ENCODE results near the gene P2RY6.

DNA sequence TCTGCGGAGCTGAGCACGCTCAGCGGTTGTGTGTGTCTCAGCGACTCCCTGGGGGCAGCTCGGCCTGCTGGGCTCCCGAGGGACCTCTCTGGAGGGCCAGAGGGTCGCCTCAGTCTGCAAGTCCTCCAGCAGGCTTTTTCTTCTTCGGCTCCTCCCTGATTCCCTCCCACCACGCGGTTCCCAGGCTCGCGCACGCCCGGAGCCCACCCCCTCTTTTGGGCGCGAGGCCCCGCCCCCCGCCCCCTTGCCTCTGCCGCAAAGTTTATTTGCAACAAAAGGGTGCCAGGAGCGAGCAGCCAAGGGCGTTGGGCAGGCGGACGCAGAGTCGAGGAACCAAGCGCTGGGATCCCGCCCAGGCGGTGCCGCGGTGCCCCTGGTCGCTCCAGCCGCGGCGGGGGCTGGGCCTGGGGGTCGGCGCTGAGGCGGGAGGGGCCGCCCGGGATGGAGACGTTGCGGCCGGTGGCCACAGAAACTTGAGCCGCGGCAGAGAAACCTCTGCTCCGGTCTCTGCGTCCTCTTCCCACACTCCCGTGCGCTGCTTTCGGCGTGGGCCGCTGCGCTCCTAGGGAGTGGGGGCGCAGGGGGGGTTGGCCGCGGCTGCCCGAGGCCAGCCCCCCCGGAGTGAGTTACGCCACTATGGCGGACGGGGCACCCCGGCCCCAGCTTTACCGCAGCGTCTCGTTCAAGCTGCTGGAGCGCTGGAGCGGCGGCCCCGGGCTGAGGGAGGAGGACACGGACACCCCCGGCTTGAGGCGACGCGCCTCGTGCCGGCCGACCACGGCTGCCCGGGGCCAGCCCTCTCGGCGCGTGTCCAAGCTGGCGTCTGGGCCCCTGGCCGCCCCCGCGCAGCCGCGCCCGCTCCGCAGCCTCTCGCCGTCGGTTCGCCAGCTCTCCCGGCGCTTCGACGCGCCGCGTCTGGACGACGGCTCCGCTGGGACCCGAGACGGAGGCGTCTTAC is 36.1 kb downstream of the P2RY6 start, which contains the start of gene ARHGEF17:
- TF ChIP-seq, protein P1, sequence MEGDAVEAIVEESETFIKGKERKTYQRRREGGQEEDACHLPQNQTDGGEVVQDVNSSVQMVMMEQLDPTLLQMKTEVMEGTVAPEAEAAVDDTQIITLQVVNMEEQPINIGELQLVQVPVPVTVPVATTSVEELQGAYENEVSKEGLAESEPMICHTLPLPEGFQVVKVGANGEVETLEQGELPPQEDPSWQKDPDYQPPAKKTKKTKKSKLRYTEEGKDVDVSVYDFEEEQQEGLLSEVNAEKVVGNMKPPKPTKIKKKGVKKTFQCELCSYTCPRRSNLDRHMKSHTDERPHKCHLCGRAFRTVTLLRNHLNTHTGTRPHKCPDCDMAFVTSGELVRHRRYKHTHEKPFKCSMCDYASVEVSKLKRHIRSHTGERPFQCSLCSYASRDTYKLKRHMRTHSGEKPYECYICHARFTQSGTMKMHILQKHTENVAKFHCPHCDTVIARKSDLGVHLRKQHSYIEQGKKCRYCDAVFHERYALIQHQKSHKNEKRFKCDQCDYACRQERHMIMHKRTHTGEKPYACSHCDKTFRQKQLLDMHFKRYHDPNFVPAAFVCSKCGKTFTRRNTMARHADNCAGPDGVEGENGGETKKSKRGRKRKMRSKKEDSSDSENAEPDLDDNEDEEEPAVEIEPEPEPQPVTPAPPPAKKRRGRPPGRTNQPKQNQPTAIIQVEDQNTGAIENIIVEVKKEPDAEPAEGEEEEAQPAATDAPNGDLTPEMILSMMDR (IDR thresholded peaks at IDR 0.05 in 2 of 3, conservative IDR thresholded peaks at IDR 0.05 in 1 of 3; ENCODE audit: borderline replicate concordance in 1 of 3, insufficient read depth in 1 of 3, low read depth in 2 of 3, low read length in 2 of 3) = no peak
- TF ChIP-seq EZH2phosphoT487 (IDR thresholded peaks at IDR 0.05; ENCODE audit: borderline replicate concordance) = no peak

Measured in HCT116 (cell line).